ENCODE results near the gene PRKRIP1.

- TF ChIP-seq CTCF (IDR thresholded peaks at IDR 0.05; ENCODE audit: low read depth, low read length): no peak
- no peak for TF ChIP-seq POLR2A (IDR thresholded peaks at IDR 0.05; ENCODE audit: extremely low read depth, insufficient read length)
These were observed 3.8 kb upstream of the PRKRIP1 start for GRCh38 chr7:102392330-102392729.

Measured in NB4 (cell line).